GM12878 (cell line): ENCODE measurements around the gene MAP2K2. TPM values are rescaled to one million over a fixed set of nuclear protein-coding genes. Genes with fewer than 3 reads are reported as not detected.

ENCODE experiments used
- ATAC-seq: fragments of 200-7000 bp; cut with Tn5 transposase; 3 replicates; pipeline ENCODE4 v1.9.1; 2020; ENCODE audit warnings: mild to moderate bottlenecking, moderate library complexity
- BruUV-seq: library from RNA; stranded (reverse); fragments of 400-500 nt; replicated peaks from 2 replicates; lab custom pipeline; 2021; lab: Mats Ljungman, UMichigan
- CTCF ChIA-PET: fragments of 300-600 bp; sonication (Branson Sonifier 250); formaldehyde crosslinking; extraction: SDS; loops from one replicate; lab custom pipeline; 2021; ENCODE audit warnings: inconsistent platforms; lab: Yijun Ruan, JAX
- POLR2A ChIA-PET: fragments of 350-600 bp; formaldehyde crosslinking; extraction: SDS; loops from one replicate; lab custom pipeline; 2021; ENCODE audit warnings: inconsistent platforms; lab: Charles Lee
- RAD21 ChIA-PET: fragments of 300-600 bp; sonication (Branson Sonifier 250); formaldehyde crosslinking; loops from one replicate; lab custom pipeline; 2023; ENCODE audit warnings: antibody characterized with exemption; ENCODE audit not compliant: unreplicated experiment; lab: Charles Lee
- SMC1A ChIA-PET: fragments of 300-600 bp; sonication (Branson Sonifier 250); formaldehyde crosslinking; loops from one replicate; lab custom pipeline; 2023; ENCODE audit not compliant: unreplicated experiment, uncharacterized antibody; lab: Charles Lee
- DNase-seq: peaks from one replicate; pipeline ENCODE4 v3.0.0-alpha.2; 2011; ENCODE audit warnings: low read depth, low spot score
- FAIRE-seq: peaks from 3 replicates; lab custom pipeline; 2011; peaks lifted over from hg19 to GRCh38; lab: Jason Lieb, UNC
- H2AFZ ChIP-seq: 2 replicates; pipeline ENCODE4 v1.6.0; 2011; ENCODE audit warnings: low read depth, low read length, control low read depth; ENCODE audit not compliant: control insufficient read depth
- H3K27ac ChIP-seq: 2 replicates; pipeline ENCODE4 v1.5.1; 2011; ENCODE audit warnings: control low read depth; ENCODE audit not compliant: control insufficient read depth, insufficient read depth
- H3K27me3 ChIP-seq, 2 experiments: replicated peaks in 1 of 2; 2 replicates each; pipeline versions ENCODE4 v1.6.0 to v1.6.1; 2011; ENCODE audit warnings: low read length in 1 of 2; ENCODE audit not compliant: control insufficient read depth in 2 of 2, insufficient read depth in 2 of 2
- H3K36me3 ChIP-seq, 2 experiments: 2 replicates each; pipeline ENCODE4 v1.5.1; 2011; ENCODE audit warnings: low read length in 1 of 2; ENCODE audit not compliant: control insufficient read depth in 2 of 2, insufficient read depth in 2 of 2
- H3K4me1 ChIP-seq: 2 replicates; pipeline ENCODE4 v1.6.1; 2011; ENCODE audit warnings: mild to moderate bottlenecking, low read length, moderate library complexity, mixed read lengths; ENCODE audit not compliant: control insufficient read depth, insufficient read depth
- H3K4me2 ChIP-seq: 2 replicates; pipeline ENCODE4 v1.6.0; 2011; ENCODE audit warnings: control low read depth; ENCODE audit not compliant: control insufficient read depth, insufficient read depth
- H3K4me3 ChIP-seq: fragments of 200-600 bp; sonication (generic); 2 replicates; pipeline ENCODE4 v1.5.1; 2016
- H3K79me2 ChIP-seq: 2 replicates; pipeline ENCODE4 v1.6.0; 2011; ENCODE audit warnings: low read length; ENCODE audit not compliant: control insufficient read depth, insufficient read depth
- H3K9ac ChIP-seq: 2 replicates; pipeline ENCODE4 v1.8.0; 2011; ENCODE audit warnings: low read length, control low read depth, mixed read lengths; ENCODE audit not compliant: control insufficient read depth, insufficient read depth
- H3K9me3 ChIP-seq: replicated peaks from 3 replicates; pipeline ENCODE4 v1.5.1; 2011; ENCODE audit warnings: mild to moderate bottlenecking, low read length; ENCODE audit not compliant: control insufficient read depth, insufficient read depth
- H4K20me1 ChIP-seq: 2 replicates; pipeline ENCODE4 v1.6.0; 2011; ENCODE audit not compliant: control insufficient read depth, insufficient read depth
- HDAC6 ChIP-seq: fragments of 200-600 bp; sonication (generic); IDR thresholded peaks from one replicate; pipeline ENCODE4 v1.8.0; 2017; ENCODE audit warnings: antibody characterized with exemption; ENCODE audit not compliant: unreplicated experiment
- NFYB ChIP-seq: IDR thresholded peaks from 2 replicates; pipeline ENCODE4 v1.6.1; 2011; ENCODE audit warnings: low read depth, mild to moderate bottlenecking, low read length, improper control_type of control experiment, moderate library complexity; ENCODE audit not compliant: insufficient read depth
- NR2C2 ChIP-seq: IDR thresholded peaks from 2 replicates; pipeline ENCODE4 v1.6.1; 2011; ENCODE audit warnings: borderline replicate concordance, low read depth; ENCODE audit not compliant: control insufficient read depth, insufficient read length
- POLR2AphosphoS5 ChIP-seq: IDR thresholded peaks from 2 replicates; pipeline ENCODE4 v1.6.1; 2011; ENCODE audit warnings: mild to moderate bottlenecking, low read length, inconsistent platforms
- SP1 ChIP-seq: IDR thresholded peaks from one replicate; pipeline ENCODE4 v1.6.1; 2011; ENCODE audit warnings: low read depth, low read length
- SUPT20H ChIP-seq: IDR thresholded peaks from 2 replicates; pipeline ENCODE4 v1.6.1; 2011; ENCODE audit warnings: low read depth, mild to moderate bottlenecking, low read length, moderate library complexity, borderline replicate concordance; ENCODE audit not compliant: control insufficient read depth
- SUZ12 ChIP-seq: fragments of 200-600 bp; sonication (generic); IDR thresholded peaks from one replicate; pipeline ENCODE4 v1.6.1; 2018; ENCODE audit warnings: antibody characterized with exemption, mild to moderate bottlenecking; ENCODE audit not compliant: unreplicated experiment
- ZSCAN29 ChIP-seq: fragments of 450-650 bp; IDR thresholded peaks from 2 replicates; pipeline ENCODE4 v1.6.1; 2017; ENCODE audit warnings: mild to moderate bottlenecking, moderate library complexity
- WGBS: methylation state at CpG from one replicate; pipeline ENCODE4 v1.1.6; 2016; ENCODE audit warnings: low lambda C conversion rate; ENCODE audit not compliant: insufficient replicate concordance, insufficient coverage; ENCODE audit errors: missing lambda C conversion rate; 5-methylcytosine and 5-hydroxymethylcytosine counted together
- in situ Hi-C: fragments of 300-500 bp; cut with MboI; formaldehyde crosslinking; loops from 9 replicates; pipeline ENCODE4 v1.14.3; 2018; ENCODE audit warnings: mixed read lengths
- intact Hi-C: fragments of 100-400 bp; cut with micrococcal nuclease; formaldehyde crosslinking; loops from one replicate; pipeline ENCODE4 v1.14.2; 2022; ENCODE audit not compliant: unreplicated experiment
- polyA plus RNA-seq, 11 experiments: library from polyadenylated mRNA; depleted of rRNA in 4 of 11; unstranded in 6 of 11; stranded (reverse) in 5 of 11; fragments of >200 nt; fragmentation: Nextera tagmentation in 4 of 11; fragmentation: Illumina TruSeq in 1 of 11; extraction: Ambion mirVana in 4 of 11; extraction: Trizol in 1 of 11; gene quantifications; 1 replicate in 1 of 11; 2 replicates in 10 of 11; pipeline versions ENCODE4 v1.2.1 to v1.2.3, GENCODE V29; 2011 to 2016; ENCODE audit warnings: inconsistent platforms in 2 of 11, missing spikeins in 2 of 11, low read depth in 1 of 11
- total RNA-seq, 4 experiments: library from RNA; depleted of rRNA in 3 of 4; stranded (reverse); fragments of >200 nt in 3 of 4; fragmentation: Illumina TruSeq in 1 of 4; extraction: Trizol in 1 of 4; gene quantifications; 2 replicates each; pipeline versions ENCODE4 v1.2.1 to v1.2.3, GENCODE V29; 2013 to 2021
- TF ChIP-seq, protein P1 (sequence below): IDR thresholded peaks from 2 replicates; pipeline ENCODE4 v1.6.1; 2012; ENCODE audit warnings: low read depth, low read length, improper control_type of control experiment
- TF ChIP-seq, protein P2 (sequence below): IDR thresholded peaks from 2 replicates; pipeline ENCODE4 v1.6.1; 2011; ENCODE audit warnings: low read depth, mild to moderate bottlenecking, low read length, moderate library complexity, borderline replicate concordance; ENCODE audit errors: extremely low read depth
- TF ChIP-seq, protein P3 (sequence below): fragments of 450-650 bp; IDR thresholded peaks from 2 replicates; pipeline ENCODE4 v1.6.1; 2014; ENCODE audit warnings: mild to moderate bottlenecking

Gene MAP2K2
- total and polyA plus RNA-seq, 10 of the 15 experiments (the other 5 are each of a cell fraction or from before 2014, with no cell fraction given), result 1.00 to 210 (median 53.5) TPM

DNA sequence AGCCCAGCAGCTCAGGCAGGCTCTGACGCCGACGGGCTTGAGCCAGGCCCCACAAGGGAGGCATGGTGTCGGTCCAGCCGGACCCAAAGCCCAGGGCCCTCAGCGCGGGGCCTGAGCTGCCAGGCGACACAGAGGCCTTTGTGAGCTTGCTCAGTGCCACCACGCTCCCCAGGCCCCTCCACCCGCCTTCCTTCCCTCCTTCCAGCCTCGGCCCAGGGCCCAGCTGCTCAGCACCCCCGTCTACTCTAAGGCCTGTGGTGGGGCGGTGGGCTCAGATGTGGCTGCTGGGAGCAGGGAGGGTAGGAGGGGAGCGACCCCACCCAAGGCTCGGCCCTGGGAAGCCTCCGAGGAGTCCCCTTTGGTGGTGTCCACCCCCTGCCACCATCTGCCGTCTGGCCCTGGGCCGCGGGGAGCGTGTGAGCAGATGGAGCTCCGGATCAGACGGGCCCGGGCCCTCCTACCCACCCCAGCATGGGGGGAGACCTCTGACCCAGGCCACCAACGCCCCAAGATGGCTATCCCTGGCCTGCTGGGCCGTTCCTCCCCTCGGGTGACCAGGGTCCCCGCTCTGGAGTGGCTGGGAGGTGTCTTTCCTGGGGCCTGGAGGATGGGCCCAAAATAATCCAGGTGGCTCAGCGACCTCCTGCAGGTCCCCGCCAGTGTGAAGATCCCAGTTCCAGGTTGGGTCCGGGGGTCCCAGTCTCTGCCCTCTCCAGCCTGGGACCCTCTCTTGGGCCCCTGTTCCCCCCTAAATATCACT is 65.0 kb downstream of the MAP2K2 start:
- no peak for ATAC-seq
- peaks cover 10 to 23% of the 10 kb centered on the region in 2 experiments; a peak in 3 of 4 replicates for H3K36me3 ChIP-seq
- H3K9ac ChIP-seq, result peak overlapping the region; percentile 75; the same call in 1 of the 2 replicates
- peaks cover 29% of the 10 kb centered on the region for H3K4me1 ChIP-seq
- POLR2A ChIA-PET, result interaction anchor here (0.9 to 3.2 kb wide), 5 partner anchors 20 to 73 kb away, joined by 3 to 15 read pairs (median 9); partner anchors contain the start of genes EEF2 and PIAS4
- no TSS peak for BruUV-seq
- H2AFZ ChIP-seq, result no peak overlapping the region
- H4K20me1 ChIP-seq, result peaks cover 18% of the 10 kb centered on the region
- intact Hi-C loops, result no loop called here
- no peak for TF ChIP-seq NFYB
- TF ChIP-seq, protein P1, sequence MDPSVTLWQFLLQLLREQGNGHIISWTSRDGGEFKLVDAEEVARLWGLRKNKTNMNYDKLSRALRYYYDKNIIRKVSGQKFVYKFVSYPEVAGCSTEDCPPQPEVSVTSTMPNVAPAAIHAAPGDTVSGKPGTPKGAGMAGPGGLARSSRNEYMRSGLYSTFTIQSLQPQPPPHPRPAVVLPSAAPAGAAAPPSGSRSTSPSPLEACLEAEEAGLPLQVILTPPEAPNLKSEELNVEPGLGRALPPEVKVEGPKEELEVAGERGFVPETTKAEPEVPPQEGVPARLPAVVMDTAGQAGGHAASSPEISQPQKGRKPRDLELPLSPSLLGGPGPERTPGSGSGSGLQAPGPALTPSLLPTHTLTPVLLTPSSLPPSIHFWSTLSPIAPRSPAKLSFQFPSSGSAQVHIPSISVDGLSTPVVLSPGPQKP, result no peak
- TF ChIP-seq ZSCAN29, result no peak
- TF ChIP-seq SUPT20H, result no peak
- no peak for TF ChIP-seq SP1
- no peak for TF ChIP-seq HDAC6
- no peak for TF ChIP-seq NR2C2
- TF ChIP-seq SUZ12, result no peak
- TF ChIP-seq, protein P2, sequence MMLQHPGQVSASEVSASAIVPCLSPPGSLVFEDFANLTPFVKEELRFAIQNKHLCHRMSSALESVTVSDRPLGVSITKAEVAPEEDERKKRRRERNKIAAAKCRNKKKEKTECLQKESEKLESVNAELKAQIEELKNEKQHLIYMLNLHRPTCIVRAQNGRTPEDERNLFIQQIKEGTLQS, result no peak
- no peak for TF ChIP-seq POLR2AphosphoS5
- TF ChIP-seq, protein P3, sequence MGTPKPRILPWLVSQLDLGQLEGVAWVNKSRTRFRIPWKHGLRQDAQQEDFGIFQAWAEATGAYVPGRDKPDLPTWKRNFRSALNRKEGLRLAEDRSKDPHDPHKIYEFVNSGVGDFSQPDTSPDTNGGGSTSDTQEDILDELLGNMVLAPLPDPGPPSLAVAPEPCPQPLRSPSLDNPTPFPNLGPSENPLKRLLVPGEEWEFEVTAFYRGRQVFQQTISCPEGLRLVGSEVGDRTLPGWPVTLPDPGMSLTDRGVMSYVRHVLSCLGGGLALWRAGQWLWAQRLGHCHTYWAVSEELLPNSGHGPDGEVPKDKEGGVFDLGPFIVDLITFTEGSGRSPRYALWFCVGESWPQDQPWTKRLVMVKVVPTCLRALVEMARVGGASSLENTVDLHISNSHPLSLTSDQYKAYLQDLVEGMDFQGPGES, result no peak
- TF ChIP-seq, all 136 proteins: peak for 0
- ChIA-PET CTCF (interaction anchor here (1.4 to 3.1 kb wide), 3 partner anchors 50 to 81 kb away, joined by 3 to 12 read pairs (median 4); no protein-coding TSS in a partner anchor), RAD21 (interaction anchor here (2.6 kb wide), 1 partner anchor 50 kb away, joined by 10 read pairs; no protein-coding TSS in a partner anchor), SMC1A (interaction anchor here (0.8 kb wide), 1 partner anchor 52 kb away, joined by 3 read pairs; no protein-coding TSS in a partner anchor)
- Histone ChIP-seq H3K9me3 (no peaks in the 10 kb centered on the region), H3K27me3 (no peaks in the 10 kb centered on the region), H3K79me2 (peaks cover 81% of the 10 kb centered on the region), H3K4me3 (peak overlapping the region; percentile 58), H3K4me2 (peak overlapping the region; percentile 98), H3K27ac (peak overlapping the region; percentile 87)
- in situ Hi-C loops, result no loop called here
- FAIRE-seq (no peak), DNase-seq (no peak)
- 33% methylated on average over 30 of the region's 30 CpGs for WGBS
